CD14-positive monocyte (primary cell): ENCODE data around the gene MRPL46. TPM values are rescaled to one million over a fixed set of nuclear protein-coding genes. Genes with fewer than 3 reads are reported as not detected.

Experiments
- DNase-seq, 3 donors: peaks; one replicate each; pipeline ENCODE4 v3.0.0-alpha.2; 2011 to 2022
- H2AFZ ChIP-seq: 2 replicates; pipeline ENCODE4 v1.6.0; 2012; ENCODE audit warnings: mild to moderate bottlenecking, low read depth, low read length, inconsistent platforms; ENCODE audit not compliant: insufficient read depth, poor library complexity, severe bottlenecking
- H3K27ac ChIP-seq, 2 donors: 1 replicate in 1 of 2; 2 replicates in 1 of 2; pipeline ENCODE4 v1.5.1; 2012 to 2013; ENCODE audit warnings: low read length in 2 of 2, control low read depth in 1 of 2, inconsistent platforms in 1 of 2, low read depth in 1 of 2, mild to moderate bottlenecking in 1 of 2
- H3K27me3 ChIP-seq, 2 donors: one replicate each; pipeline versions ENCODE4 v1.6.0 to v1.6.1; 2011 to 2013; ENCODE audit warnings: low read length in 2 of 2; ENCODE audit not compliant: control insufficient read depth in 2 of 2, insufficient read depth in 2 of 2
- H3K36me3 ChIP-seq, 2 donors: replicated peaks in 1 of 2; 1 replicate in 1 of 2; 2 replicates in 1 of 2; pipeline versions ENCODE4 v1.5.1 to v1.6.1; 2012 to 2013; ENCODE audit warnings: low read length in 2 of 2, control low read depth in 1 of 2, inconsistent platforms in 1 of 2, mild to moderate bottlenecking in 1 of 2; ENCODE audit not compliant: insufficient read depth in 2 of 2, control insufficient read depth in 1 of 2
- H3K4me1 ChIP-seq, 2 donors: 1 replicate in 1 of 2; 2 replicates in 1 of 2; pipeline versions ENCODE4 v1.5.1 to v1.6.1; 2012 to 2013; ENCODE audit warnings: low read length in 2 of 2, control low read depth in 1 of 2, inconsistent platforms in 1 of 2, mild to moderate bottlenecking in 1 of 2, moderate library complexity in 1 of 2; ENCODE audit not compliant: insufficient read depth in 2 of 2, control insufficient read depth in 1 of 2
- H3K4me2 ChIP-seq: replicated peaks from 2 replicates; pipeline ENCODE3; 2012; ENCODE audit warnings: low read length, moderate library complexity, mild to moderate bottlenecking; ENCODE audit not compliant: poor library complexity, severe bottlenecking; ENCODE audit errors: extremely low read depth
- H3K4me3 ChIP-seq, 3 experiments: fragments of 200-600 bp in 1 of 3; sonication (generic) in 1 of 3; replicated peaks in 1 of 3; 1 replicate in 2 of 3; 2 replicates in 1 of 3; pipeline ENCODE4 v1.5.1; 2011 to 2013; ENCODE audit warnings: low read length in 3 of 3, mild to moderate bottlenecking in 3 of 3, control low read depth in 2 of 3, low read depth in 2 of 3, inconsistent platforms in 1 of 3, moderate library complexity in 1 of 3
- H3K79me2 ChIP-seq: 2 replicates; pipeline ENCODE4 v1.6.0; 2012; ENCODE audit warnings: mild to moderate bottlenecking, control low read depth, inconsistent platforms, low read length, moderate library complexity; ENCODE audit not compliant: insufficient read depth
- H3K9ac ChIP-seq: 2 replicates; pipeline ENCODE4 v1.6.0; 2017; ENCODE audit warnings: low read length, mild to moderate bottlenecking; ENCODE audit not compliant: insufficient read depth, poor library complexity, severe bottlenecking
- H3K9me3 ChIP-seq, 2 donors: replicated peaks in 1 of 2; 1 replicate in 1 of 2; 2 replicates in 1 of 2; pipeline versions ENCODE4 v1.5.1 to v1.6.1; 2012 to 2013; ENCODE audit warnings: low read length in 2 of 2, control low read depth in 1 of 2; ENCODE audit not compliant: control insufficient read depth in 1 of 2, insufficient read depth in 1 of 2
- H4K20me1 ChIP-seq: 2 replicates; pipeline ENCODE4 v1.6.0; 2012; ENCODE audit warnings: mild to moderate bottlenecking, low read length, control low read depth, moderate library complexity; ENCODE audit not compliant: insufficient read depth
- H3K27ac Mint-ChIP-seq, 7 donors: one replicate each; pipeline ENCODE4 v1.8.0; 2020; ENCODE audit warnings: mild to moderate bottlenecking in 7 of 7, mixed read lengths in 7 of 7, moderate library complexity in 6 of 7, inconsistent platforms in 2 of 7
- H3K27me3 Mint-ChIP-seq, 3 donors: one replicate each; pipeline ENCODE4 v1.8.0; 2021 to 2022; ENCODE audit warnings: low read depth in 3 of 3, mild to moderate bottlenecking in 3 of 3, mixed read lengths in 3 of 3, moderate library complexity in 3 of 3, inconsistent platforms in 1 of 3
- H3K36me3 Mint-ChIP-seq, 2 donors: one replicate each; pipeline ENCODE4 v1.8.0; 2020; ENCODE audit warnings: mixed read lengths in 2 of 2, inconsistent platforms in 1 of 2, mild to moderate bottlenecking in 1 of 2
- H3K4me1 Mint-ChIP-seq: one replicate; pipeline ENCODE4 v1.8.0; 2020; ENCODE audit warnings: mild to moderate bottlenecking, mixed read lengths
- H3K4me3 Mint-ChIP-seq, 2 donors: one replicate each; pipeline ENCODE4 v1.8.0; 2020; ENCODE audit warnings: mild to moderate bottlenecking in 2 of 2, mixed read lengths in 2 of 2, moderate library complexity in 1 of 2
- H3K9me3 Mint-ChIP-seq, 7 donors: one replicate each; pipeline ENCODE4 v1.8.0; 2020 to 2022; ENCODE audit warnings: mixed read lengths in 7 of 7, mild to moderate bottlenecking in 6 of 7, moderate library complexity in 6 of 7, inconsistent platforms in 2 of 7
- WGBS: methylation state at CpG from one replicate; pipeline ENCODE4 v1.1.5; 2013; ENCODE audit warnings: missing lambda C conversion rate; ENCODE audit not compliant: insufficient coverage; 5-methylcytosine and 5-hydroxymethylcytosine counted together
- intact Hi-C, 2 donors: fragments of 100-400 bp; cut with micrococcal nuclease; formaldehyde crosslinking; loops; one replicate each; pipeline versions ENCODE4 v1.15.0 to v1.15.1; 2023
- polyA plus RNA-seq, 3 donors: library from polyadenylated mRNA; depleted of rRNA in 1 of 3; unstranded in 2 of 3; stranded (reverse) in 1 of 3; fragments of 300-500 nt in 2 of 3; fragments of >200 nt in 1 of 3; fragmentation: Illumina TruSeq in 2 of 3; gene quantifications; 1 replicate in 2 of 3; 2 replicates in 1 of 3; pipeline ENCODE4 v1.2.3, GENCODE V29; 2012 to 2021
- TF ChIP-seq, protein P1 (sequence below): fragments of 200-600 bp; IDR thresholded peaks from one replicate; pipeline ENCODE4 v1.8.0; 2022; ENCODE audit warnings: antibody characterized with exemption, mild to moderate bottlenecking

The MRPL46 gene
- polyA plus RNA-seq, 3 donors: 6.3 to 20.3 (median 17.0) TPM

DNA sequence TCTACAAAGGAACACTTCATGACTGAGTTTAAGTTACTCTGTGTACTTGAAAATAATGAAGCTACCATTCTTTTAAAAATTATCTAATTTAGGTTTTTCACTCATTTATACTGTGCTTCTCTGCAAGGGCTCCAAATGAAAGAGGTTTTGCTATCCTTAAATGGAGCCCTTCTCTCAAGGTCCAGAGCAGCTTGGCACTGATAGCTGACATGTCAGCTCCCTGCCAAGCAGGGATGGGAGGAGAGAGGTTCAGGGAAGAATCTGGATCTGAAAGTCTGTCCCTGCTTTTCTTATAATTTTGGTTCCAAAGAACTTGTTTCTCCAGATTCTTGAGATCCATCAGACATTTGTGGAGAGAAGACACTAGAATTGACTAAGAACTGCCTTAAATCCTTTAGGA, 39.4 kb upstream of the MRPL46 start:
- intact Hi-C loops: no loop called here
- no peaks in the 10 kb centered on the region for H3K79me2 ChIP-seq
- no peak overlapping the region for H2AFZ ChIP-seq
- H3K4me3 ChIP-seq: no peak overlapping the region
- H3K9me3 ChIP-seq: no peaks in the 10 kb centered on the region
- Mint-ChIP-seq H3K36me3 (peaks cover 42 to 46% of the 10 kb centered on the region in 2 donors), H3K27me3 (peaks cover 0 to 3% (median 0%) of the 10 kb centered on the region in 3 donors), H3K9me3 (no peaks in the 10 kb centered on the region), H3K4me1 (peaks cover 2% of the 10 kb centered on the region), H3K4me3 (no peak overlapping the region), H3K27ac (no peak overlapping the region)
- H3K9ac ChIP-seq: no peak overlapping the region
- H3K4me1 ChIP-seq: no peaks in the 10 kb centered on the region
- TF ChIP-seq, protein P1, sequence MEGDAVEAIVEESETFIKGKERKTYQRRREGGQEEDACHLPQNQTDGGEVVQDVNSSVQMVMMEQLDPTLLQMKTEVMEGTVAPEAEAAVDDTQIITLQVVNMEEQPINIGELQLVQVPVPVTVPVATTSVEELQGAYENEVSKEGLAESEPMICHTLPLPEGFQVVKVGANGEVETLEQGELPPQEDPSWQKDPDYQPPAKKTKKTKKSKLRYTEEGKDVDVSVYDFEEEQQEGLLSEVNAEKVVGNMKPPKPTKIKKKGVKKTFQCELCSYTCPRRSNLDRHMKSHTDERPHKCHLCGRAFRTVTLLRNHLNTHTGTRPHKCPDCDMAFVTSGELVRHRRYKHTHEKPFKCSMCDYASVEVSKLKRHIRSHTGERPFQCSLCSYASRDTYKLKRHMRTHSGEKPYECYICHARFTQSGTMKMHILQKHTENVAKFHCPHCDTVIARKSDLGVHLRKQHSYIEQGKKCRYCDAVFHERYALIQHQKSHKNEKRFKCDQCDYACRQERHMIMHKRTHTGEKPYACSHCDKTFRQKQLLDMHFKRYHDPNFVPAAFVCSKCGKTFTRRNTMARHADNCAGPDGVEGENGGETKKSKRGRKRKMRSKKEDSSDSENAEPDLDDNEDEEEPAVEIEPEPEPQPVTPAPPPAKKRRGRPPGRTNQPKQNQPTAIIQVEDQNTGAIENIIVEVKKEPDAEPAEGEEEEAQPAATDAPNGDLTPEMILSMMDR: no peak
- DNase-seq: no peak
- no peaks in the 10 kb centered on the region for H4K20me1 ChIP-seq
- H3K27ac ChIP-seq: no peak overlapping the region
- no peak overlapping the region for H3K4me2 ChIP-seq
- H3K36me3 ChIP-seq: peaks cover 11 to 46% of the 10 kb centered on the region in 2 donors
- no peaks in the 10 kb centered on the region for H3K27me3 ChIP-seq

DNA sequence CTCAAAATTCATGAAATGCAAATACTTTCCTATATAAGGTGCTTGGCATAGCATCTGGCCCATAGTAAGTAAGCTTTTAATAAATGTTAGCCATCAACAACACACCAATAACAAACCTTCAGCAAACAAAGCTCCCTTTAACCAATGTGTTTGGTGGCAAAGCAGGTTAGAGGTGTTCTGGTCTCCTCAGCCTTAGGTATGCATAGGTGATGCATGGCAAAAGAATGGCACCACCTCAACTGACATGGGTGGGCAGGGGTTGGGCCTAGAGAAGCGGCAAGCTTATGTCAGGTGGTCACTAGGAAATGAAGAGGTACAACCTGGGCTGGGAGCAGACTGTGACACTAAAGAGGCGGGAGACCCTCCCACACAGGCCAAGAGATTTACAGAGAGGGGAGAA, 38.5 kb upstream of the MRPL46 start:
- Mint-ChIP-seq H3K4me1 (peaks cover 2% of the 10 kb centered on the region), H3K27ac (no peak overlapping the region), H3K36me3 (peaks cover 34 to 38% of the 10 kb centered on the region in 2 donors), H3K27me3 (no peaks in the 10 kb centered on the region), H3K9me3 (no peaks in the 10 kb centered on the region), H3K4me3 (no peak overlapping the region)
- Histone ChIP-seq H3K27me3 (no peaks in the 10 kb centered on the region), H3K9ac (no peak overlapping the region), H3K4me1 (no peaks in the 10 kb centered on the region), H3K79me2 (no peaks in the 10 kb centered on the region), H3K27ac (no peak overlapping the region), H3K9me3 (no peaks in the 10 kb centered on the region), H2AFZ (no peak overlapping the region), H3K4me3 (no peak overlapping the region), H4K20me1 (no peaks in the 10 kb centered on the region), H3K4me2 (no peak overlapping the region), H3K36me3 (peaks cover 4 to 36% of the 10 kb centered on the region in 2 donors)
- TF ChIP-seq, protein P1: no peak
- no peak for DNase-seq
- WGBS: no CpG with 5 or more reads among the region's 2 CpGs
- intact Hi-C loops: no loop called here
